Keratinocyte (primary cell): ENCODE measurements around the gene FAM3A. TPM values are rescaled to one million over a fixed set of nuclear protein-coding genes. Genes with fewer than 3 reads are reported as not detected.

Source experiments
- DNase-seq: peaks from one replicate; pipeline ENCODE4 v3.0.0-alpha.2; 2011; ENCODE audit warnings: low read depth, missing footprints, low spot score
- FAIRE-seq: peaks from 2 replicates; lab custom pipeline; 2011; peaks lifted over from hg19 to GRCh38; lab: Jason Lieb, UNC
- H2AFZ ChIP-seq: 2 replicates; pipeline ENCODE4 v1.6.0; 2012; ENCODE audit warnings: low read length, control low read depth, inconsistent platforms; ENCODE audit not compliant: control insufficient read depth
- H3K27ac ChIP-seq: 2 replicates; pipeline ENCODE4 v1.5.1; 2011; ENCODE audit warnings: low read length; ENCODE audit not compliant: control insufficient read depth, insufficient read depth
- H3K27me3 ChIP-seq: 3 replicates; pipeline ENCODE4 v1.6.0; 2011; ENCODE audit warnings: low read length; ENCODE audit not compliant: control insufficient read depth, insufficient read depth; ENCODE audit errors: extremely low read depth
- H3K36me3 ChIP-seq, 2 experiments: 2 replicates in 1 of 2; 3 replicates in 1 of 2; pipeline ENCODE4 v1.5.1; 2011; ENCODE audit warnings: low read length in 2 of 2, mild to moderate bottlenecking in 1 of 2; ENCODE audit not compliant: control insufficient read depth in 2 of 2, insufficient read depth in 2 of 2; ENCODE audit errors: extremely low read depth in 1 of 2
- H3K4me1 ChIP-seq: 3 replicates; pipeline ENCODE4 v1.5.1; 2011; ENCODE audit warnings: low read length; ENCODE audit not compliant: control insufficient read depth, insufficient read depth; ENCODE audit errors: extremely low read depth
- H3K4me2 ChIP-seq: 3 replicates; pipeline ENCODE4 v1.6.0; 2011; ENCODE audit warnings: low read depth, low read length; ENCODE audit not compliant: control insufficient read depth, insufficient read depth; ENCODE audit errors: extremely low read depth
- H3K4me3 ChIP-seq, 3 experiments: fragments of 200-600 bp in 1 of 3; sonication (generic) in 1 of 3; 2 replicates in 2 of 3; 3 replicates in 1 of 3; pipeline ENCODE4 v1.5.1; 2011 to 2016; ENCODE audit warnings: low read length in 3 of 3, mild to moderate bottlenecking in 3 of 3, control low read depth in 2 of 3, inconsistent platforms in 1 of 3, low read depth in 1 of 3, mixed read lengths in 1 of 3, mixed run types in 1 of 3, moderate library complexity in 1 of 3; ENCODE audit not compliant: control insufficient read depth in 2 of 3, insufficient read depth in 2 of 3; ENCODE audit errors: extremely low read depth in 1 of 3
- H3K79me2 ChIP-seq: 2 replicates; pipeline ENCODE4 v1.6.0; 2012; ENCODE audit warnings: low read length; ENCODE audit not compliant: control insufficient read depth, insufficient read depth
- H3K9ac ChIP-seq: 3 replicates; pipeline ENCODE4 v1.6.0; 2011; ENCODE audit warnings: low read length; ENCODE audit not compliant: control insufficient read depth, insufficient read depth; ENCODE audit errors: extremely low read depth
- H3K9me1 ChIP-seq: 3 replicates; pipeline ENCODE4 v1.6.0; 2011; ENCODE audit warnings: low read length; ENCODE audit not compliant: control insufficient read depth, insufficient read depth; ENCODE audit errors: extremely low read depth
- H3K9me3 ChIP-seq: 2 replicates; pipeline ENCODE4 v1.5.1; 2012; ENCODE audit warnings: low read depth, low read length; ENCODE audit not compliant: control insufficient read depth
- H4K20me1 ChIP-seq: 3 replicates; pipeline ENCODE4 v1.6.0; 2011; ENCODE audit warnings: low read length; ENCODE audit not compliant: control insufficient read depth, insufficient read depth; ENCODE audit errors: extremely low read depth
- CTCF ChIP-seq, 3 experiments: IDR thresholded peaks in 1 of 3; conservative IDR thresholded peaks in 1 of 3; optimal IDR thresholded peaks in 1 of 3; 2 replicates in 2 of 3; 3 replicates in 1 of 3; pipeline versions ENCODE3 to v1.5.1; 2011; ENCODE audit warnings: low read length in 3 of 3, mild to moderate bottlenecking in 3 of 3, moderate library complexity in 2 of 3, control low read depth in 1 of 3, inconsistent platforms in 1 of 3; ENCODE audit not compliant: insufficient read depth in 2 of 3; ENCODE audit errors: extremely low read depth in 1 of 3
- EZH2 ChIP-seq: IDR thresholded peaks from one replicate; pipeline ENCODE4 v1.6.1; 2012; ENCODE audit warnings: inconsistent platforms, mild to moderate bottlenecking, low read length, moderate library complexity
- dilution Hi-C: fragments of 300-500 bp; cut with MboI; formaldehyde crosslinking; loops from one replicate; pipeline ENCODE4 v1.7.0; 2020; ENCODE audit warnings: low sequenced_read_pairs; ENCODE audit not compliant: extremely low pct_ligation_motif_present
- polyA plus RNA-seq, 5 experiments: library from polyadenylated mRNA; depleted of rRNA in 3 of 5; stranded (reverse) in 3 of 5; stranded (forward) in 1 of 5; unstranded in 1 of 5; fragments of >200 nt; gene quantifications; 1 replicate in 1 of 5; 2 replicates in 3 of 5; 3 replicates in 1 of 5; pipeline versions ENCODE4 v1.2.1 to v1.2.3, GENCODE V29; 2011 to 2012; ENCODE audit warnings: missing spikeins in 2 of 5, low read depth in 1 of 5, low replicate concordance in 1 of 5

FAM3A gene
- polyA plus RNA-seq, 1 donor (not counting 4 experiments of a cell fraction or from before 2014, with no cell fraction given), result 15.8 TPM

GRCh38 chrX:154486052-154486395 is 30.0 kb downstream of the FAM3A start:
- TF ChIP-seq CTCF (optimal IDR thresholded peaks at IDR 0.05 in 1 of 3, IDR thresholded peaks at IDR 0.05 in 1 of 3, conservative IDR thresholded peaks at IDR 0.05 in 1 of 3; ENCODE audit: extremely low read depth in 1 of 3, insufficient read depth in 2 of 3, low read length in 3 of 3) (no peak), EZH2 (no peak)
- no peaks in the 10 kb centered on the region for H3K9me1 ChIP-seq
- peak overlapping the region; percentile 47 to 58 (median 55) for H3K4me3 ChIP-seq
- no peak for FAIRE-seq
- H3K9me3 ChIP-seq, result no peaks in the 10 kb centered on the region
- H3K9ac ChIP-seq, result peak overlapping the region; percentile 60
- H2AFZ ChIP-seq, result no peak overlapping the region
- H3K27me3 ChIP-seq, result no peaks in the 10 kb centered on the region
- dilution Hi-C loops, result no loop called here
- peaks cover 11% of the 10 kb centered on the region for H3K79me2 ChIP-seq
- H4K20me1 ChIP-seq, result no peaks in the 10 kb centered on the region
- peak overlapping the region; percentile 70 for H3K4me2 ChIP-seq
- H3K36me3 ChIP-seq, result peaks cover 5 to 8% of the 10 kb centered on the region in 2 experiments
- H3K4me1 ChIP-seq, result peaks cover 13% of the 10 kb centered on the region
- H3K27ac ChIP-seq, result no peak overlapping the region
- no peak for DNase-seq

GRCh38 chrX:154485150-154486051 is 30.6 kb downstream of the FAM3A start:
- FAIRE-seq, result no peak
- no peak overlapping the region for H2AFZ ChIP-seq
- peak overlapping the region; percentile 60 for H3K9ac ChIP-seq
- no peaks in the 10 kb centered on the region for H3K9me1 ChIP-seq
- no peak for TF ChIP-seq CTCF (optimal IDR thresholded peaks at IDR 0.05 in 1 of 3, IDR thresholded peaks at IDR 0.05 in 1 of 3, conservative IDR thresholded peaks at IDR 0.05 in 1 of 3; ENCODE audit: extremely low read depth in 1 of 3, insufficient read depth in 2 of 3, low read length in 3 of 3)
- TF ChIP-seq EZH2, result no peak
- H3K4me1 ChIP-seq, result peaks cover 13% of the 10 kb centered on the region
- dilution Hi-C loops, result no loop called here
- no peak for DNase-seq
- H3K27me3 ChIP-seq, result no peaks in the 10 kb centered on the region
- H3K79me2 ChIP-seq, result peaks cover 11% of the 10 kb centered on the region
- peak overlapping the region; percentile 70 for H3K4me2 ChIP-seq
- peaks cover 5 to 8% of the 10 kb centered on the region in 2 experiments for H3K36me3 ChIP-seq
- no peaks in the 10 kb centered on the region for H4K20me1 ChIP-seq
- peak overlapping the region; percentile 47 to 58 (median 55) for H3K4me3 ChIP-seq
- H3K27ac ChIP-seq, result no peak overlapping the region
- no peaks in the 10 kb centered on the region for H3K9me3 ChIP-seq
